ENCODE results near the gene MYL12B.
A peak's percentile ranks its signal among the peaks of the same experiment; 100 is the strongest.
"Not testable (repeated sequence)": the region's sequence is repeated elsewhere in the genome, so short reads cannot be mapped to it uniquely, and the experiment has no call there.

MYL12B gene

DNA sequence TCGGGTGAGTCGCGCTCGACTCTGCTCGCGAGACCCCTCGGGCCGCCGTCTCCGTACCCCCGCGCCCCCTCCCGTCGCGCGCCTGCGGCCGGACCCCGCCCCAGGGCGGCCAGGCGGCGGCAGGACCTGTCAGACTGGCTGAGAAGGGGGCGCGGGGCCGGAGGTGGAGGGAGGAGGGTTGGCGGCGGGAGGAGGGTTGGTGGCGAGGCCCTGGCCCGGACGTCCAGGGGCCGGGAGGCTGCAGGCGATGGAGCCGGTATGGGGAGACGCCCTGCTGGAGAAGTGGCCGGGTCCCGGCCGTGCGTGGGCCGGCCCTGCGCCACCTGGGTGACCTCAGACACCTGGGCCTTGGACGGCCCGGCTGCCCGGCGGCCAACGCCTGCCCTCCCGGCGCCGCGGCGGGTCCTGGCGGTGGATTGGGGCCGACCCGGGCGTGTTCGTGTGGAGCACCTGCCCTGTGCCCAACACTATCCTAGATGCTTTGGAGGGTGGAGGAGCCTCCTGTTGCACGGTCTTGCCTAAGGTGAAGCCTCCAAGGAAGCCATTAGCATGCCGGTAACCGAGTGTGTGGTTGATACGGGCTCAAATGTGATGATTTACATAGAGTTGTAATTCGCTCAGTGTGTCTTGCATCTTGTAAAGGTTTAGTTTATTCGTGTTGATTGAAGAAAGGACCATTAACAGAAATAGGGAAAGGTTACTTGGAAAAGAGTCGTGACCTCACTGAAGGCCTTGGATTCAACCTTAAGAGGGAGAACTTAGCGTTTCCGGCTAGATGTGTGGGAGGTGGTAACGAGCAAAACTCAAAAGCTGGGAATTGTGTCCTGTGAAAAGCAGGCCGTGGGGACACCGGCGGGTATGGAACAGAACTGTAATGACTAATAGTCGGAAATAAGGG lies 550 bp downstream of the MYL12B start:
- DNase-seq (ENCODE audit: low spot score) = peak; percentile 55

DNA sequence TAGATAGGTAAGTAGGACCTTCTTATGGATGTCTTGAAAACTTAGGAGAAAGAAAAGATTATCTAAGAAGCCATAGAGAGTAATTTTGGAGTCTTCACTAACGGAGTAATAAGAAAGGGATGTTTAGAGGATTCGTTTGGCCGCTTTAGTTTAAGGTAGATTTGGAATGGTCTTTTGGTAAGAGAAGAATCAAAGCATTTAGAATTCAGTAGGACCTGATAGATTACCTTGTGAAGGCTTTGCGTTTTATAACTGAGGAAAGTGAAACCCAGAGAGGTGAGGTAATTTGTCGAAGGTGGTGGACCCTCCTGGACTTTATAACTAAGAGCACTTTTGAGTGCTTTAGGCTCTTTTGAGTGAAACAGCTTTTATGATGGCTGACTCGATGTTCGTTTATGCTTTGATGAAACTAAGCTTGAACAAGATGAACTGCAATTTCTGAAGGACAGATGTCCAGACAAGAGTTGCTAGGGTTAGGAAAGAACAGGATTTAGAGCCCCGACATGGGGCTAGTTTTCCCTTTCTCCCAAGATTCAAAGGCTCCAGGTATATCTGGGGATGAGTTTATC lies 1.3 kb downstream of the MYL12B start:
- no peak for DNase-seq (ENCODE audit: low spot score)

DNA sequence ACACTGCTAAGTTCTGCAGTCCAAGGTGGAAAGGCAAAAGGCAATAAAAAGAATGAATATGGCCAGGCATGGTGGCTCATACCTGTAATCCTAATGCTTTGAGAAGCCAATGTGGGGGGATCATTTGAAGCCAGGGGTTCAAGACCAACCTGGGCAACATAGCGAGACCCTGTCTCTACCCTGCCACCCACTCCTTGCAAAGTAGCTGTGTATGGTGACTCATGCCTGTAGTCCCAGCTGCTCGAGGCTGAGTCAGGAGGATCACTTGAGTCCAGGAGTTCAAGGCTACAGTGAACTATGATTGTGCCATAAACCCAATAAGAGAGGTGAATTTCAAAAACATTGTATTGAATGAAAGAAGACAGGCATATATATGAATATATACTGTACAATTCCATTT lies 2.4 kb downstream of the MYL12B start:
- DNase-seq (ENCODE audit: low spot score) = no peak

DNA sequence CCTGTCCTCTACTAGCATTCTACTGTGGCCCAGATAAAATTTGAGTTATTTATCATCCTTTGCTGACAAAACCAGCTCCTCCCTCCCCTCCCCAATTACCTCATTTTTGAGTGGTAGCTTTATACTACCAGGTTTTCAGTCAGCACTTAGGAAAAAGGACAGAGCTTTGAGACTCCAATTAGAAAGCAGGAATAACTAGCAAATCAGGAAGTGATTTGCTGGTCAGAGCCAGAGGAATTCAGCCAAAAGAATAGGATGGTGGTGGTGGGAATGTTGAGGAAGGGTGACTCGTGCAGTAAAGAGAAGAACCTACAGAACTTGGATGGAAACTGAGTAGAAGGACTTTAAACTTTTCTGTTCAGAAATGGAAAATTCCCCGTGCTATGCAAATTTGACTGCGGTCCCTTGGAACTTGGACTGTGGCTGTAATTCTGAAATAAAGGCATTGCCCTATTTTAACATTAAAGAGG lies 3.7 kb downstream of the MYL12B start:
- no peak for DNase-seq (ENCODE audit: low spot score)

DNA sequence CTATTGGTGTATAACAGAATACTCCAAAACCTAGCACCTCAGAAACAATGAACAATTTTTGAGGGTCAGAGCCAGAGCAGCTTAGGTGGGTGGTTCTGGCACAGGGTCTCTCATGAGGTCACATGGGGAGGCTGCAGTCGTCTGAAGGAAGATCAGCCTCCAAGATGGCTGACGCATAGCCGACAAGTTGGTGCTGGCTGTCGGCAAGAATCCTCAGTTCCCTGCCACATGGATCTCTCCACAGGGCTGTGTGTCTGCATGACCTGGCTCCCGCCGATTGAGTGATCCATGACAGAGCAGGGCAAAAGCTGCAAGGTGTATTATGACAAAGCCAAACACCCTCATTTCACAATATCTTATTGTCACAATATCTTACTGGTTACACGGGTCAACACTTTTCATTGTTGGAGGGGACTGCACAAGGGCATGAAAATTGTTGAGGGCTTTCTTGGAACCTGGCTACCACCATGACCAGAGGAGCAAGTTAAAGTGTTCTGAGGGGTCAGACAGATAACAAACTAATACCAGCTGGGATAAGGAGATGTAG lies 4.2 kb downstream of the MYL12B start:
- no peak for DNase-seq (ENCODE audit: low spot score)

DNA sequence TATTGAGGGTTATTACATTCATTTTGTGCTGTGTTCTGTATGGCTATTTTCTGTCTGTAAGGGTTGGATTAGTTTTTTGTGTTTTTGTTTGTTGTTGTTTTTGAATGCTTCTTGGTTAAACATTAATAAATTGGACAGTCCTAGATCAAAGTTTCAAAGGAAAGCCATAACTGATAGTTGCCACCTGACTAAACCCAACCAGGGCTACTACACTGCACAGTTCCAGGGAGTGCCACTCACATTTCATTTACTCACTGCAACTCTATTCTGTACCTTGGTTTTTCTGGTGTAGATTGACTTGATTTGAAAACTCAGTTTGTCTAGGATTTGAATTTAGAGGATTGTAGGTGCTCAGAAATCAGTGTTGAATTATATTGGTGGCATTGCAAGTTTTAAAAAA lies 6.4 kb downstream of the MYL12B start:
- DNase-seq (ENCODE audit: low spot score) = no peak

DNA sequence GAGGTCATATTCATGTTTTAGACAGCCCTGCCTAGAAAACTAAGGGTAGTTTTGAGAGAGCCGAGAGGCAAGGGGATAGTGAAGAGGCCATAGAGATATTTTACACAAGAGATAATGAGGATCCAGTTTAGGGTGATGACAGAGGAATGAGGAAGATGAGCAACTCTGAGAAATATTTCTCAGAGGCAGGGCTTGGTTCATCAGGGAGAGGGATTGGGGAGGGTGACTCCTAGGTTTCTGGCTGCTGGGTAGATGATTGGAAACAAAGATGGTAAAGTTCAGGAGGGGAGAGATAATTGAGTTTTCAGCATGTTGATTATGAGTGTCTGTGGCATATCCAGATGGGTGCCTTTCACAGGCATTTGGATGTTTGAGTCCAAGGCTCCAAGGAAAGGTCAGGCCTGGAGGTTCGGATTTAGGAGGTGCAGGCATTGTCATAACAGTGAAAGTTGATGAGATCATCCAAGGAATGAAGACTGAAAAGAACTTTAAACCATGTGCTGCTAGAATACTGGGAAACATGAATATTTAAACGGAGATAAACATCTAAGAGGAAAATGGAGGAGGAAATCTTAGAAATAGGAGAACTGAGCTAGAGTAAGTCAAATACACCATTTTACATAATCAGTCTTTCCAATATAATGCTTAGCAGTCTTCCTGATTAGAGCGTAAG lies 7.4 kb downstream of the MYL12B start:
- no peak for DNase-seq (ENCODE audit: low spot score)

DNA sequence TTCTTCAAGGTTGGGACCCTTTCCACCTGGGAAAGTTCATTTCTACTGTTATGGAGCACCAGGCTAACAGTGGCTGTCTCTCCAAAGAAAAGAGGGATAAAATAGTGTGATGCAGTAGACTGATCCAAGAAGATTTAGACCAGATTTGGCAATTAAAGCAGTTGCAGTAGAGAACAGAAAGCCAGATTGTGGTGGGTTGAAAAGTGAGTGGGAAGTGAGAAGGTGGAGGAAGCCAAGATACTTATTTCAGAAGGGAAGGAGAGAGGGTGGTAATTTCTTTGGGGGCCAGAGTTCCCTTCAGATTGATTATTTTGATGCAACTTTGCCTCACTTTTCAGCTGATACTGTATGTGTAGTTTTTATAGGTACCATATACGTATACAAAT lies 8.0 kb downstream of the MYL12B start:
- DNase-seq (ENCODE audit: low spot score) = no peak

DNA sequence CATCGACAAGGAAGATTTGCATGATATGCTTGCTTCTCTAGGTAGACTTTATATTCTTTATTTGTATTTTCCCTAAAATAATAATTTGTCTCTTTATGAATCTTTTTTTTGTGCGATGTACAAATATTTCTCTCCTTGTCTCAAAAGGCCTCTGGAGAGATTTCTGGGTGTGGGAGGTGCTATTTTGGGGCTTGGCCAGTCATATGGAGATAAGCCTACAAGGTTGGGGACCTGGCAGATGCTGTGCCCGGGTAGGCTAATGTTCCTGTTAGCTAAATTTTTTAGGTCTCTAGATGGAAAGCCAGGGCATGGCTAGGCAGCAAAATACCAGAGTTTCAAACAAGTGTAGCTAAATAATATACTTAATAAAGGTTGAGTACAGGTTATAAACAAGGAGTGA lies 11.1 kb downstream of the MYL12B start:
- no peak for DNase-seq (ENCODE audit: low spot score)

DNA sequence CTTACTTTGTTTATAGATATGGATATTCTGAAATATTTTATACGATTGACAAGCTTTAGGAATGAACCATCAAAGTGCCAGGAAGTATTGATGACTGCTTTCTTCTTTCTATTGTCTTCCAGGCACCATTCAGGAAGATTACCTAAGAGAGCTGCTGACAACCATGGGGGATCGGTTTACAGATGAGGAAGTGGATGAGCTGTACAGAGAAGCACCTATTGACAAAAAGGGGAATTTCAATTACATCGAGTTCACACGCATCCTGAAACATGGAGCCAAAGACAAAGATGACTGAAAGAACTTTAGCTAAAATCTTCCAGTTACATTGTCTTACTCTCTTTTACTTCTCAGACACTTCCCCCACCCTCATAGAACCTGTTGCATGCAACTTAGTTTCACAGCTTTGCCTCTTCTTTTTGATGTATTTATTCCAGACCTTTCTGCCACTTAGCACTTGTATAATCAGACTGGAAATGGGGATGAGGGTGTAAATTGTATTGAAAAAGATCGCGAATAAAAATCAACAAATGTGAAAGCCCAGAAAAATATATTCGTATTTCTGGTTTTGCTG lies 15.8 kb downstream of the MYL12B start:
- DNase-seq (ENCODE audit: low spot score) = not testable (repeated sequence)

DNA sequence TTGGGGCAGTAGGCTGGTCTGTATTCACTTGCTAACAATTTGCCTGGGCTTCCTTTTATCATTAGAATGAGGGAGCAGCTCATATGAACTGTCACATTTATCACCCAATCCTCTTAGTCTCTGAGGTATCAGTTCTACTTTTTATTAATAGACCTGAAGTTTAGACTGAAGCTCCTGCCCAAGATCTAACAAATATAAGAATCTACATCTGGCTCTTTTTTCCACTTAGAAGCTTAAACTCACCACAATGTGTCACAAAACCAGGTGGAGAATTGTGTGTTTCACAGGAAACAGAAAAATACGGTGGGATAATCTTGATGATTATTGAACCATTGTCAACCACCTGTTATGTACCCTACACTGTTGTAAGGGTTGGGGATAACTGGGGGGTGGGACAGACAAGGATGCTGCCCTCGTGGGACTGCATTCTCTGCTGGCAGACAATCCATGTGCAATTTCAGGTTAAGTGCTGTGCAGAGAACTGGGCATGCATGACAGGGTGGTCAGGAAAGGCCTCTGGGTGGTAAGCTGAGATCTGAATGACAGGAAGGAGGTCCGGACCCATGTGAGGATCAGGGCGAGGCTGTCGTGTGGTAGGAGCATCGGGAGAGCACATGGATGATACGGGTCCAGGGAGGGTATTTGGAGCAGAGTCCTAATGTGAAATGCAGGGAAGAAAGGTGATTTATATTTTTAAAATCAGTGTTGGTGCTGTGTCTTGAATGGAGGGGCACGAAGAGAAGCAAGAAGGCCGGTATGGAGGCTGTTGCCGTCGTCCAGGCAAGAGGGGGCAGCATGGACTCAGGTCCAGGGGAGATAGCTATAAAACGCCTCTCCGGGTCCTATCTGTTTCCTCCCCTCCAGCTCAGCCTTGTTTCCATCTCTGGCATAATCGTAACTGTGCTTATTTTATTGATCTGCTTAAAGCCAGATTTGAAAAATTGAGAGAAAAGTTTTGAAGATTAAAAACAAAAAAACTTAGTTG lies 17.6 kb downstream of the MYL12B start:
- no peak for DNase-seq (ENCODE audit: low spot score)

DNA sequence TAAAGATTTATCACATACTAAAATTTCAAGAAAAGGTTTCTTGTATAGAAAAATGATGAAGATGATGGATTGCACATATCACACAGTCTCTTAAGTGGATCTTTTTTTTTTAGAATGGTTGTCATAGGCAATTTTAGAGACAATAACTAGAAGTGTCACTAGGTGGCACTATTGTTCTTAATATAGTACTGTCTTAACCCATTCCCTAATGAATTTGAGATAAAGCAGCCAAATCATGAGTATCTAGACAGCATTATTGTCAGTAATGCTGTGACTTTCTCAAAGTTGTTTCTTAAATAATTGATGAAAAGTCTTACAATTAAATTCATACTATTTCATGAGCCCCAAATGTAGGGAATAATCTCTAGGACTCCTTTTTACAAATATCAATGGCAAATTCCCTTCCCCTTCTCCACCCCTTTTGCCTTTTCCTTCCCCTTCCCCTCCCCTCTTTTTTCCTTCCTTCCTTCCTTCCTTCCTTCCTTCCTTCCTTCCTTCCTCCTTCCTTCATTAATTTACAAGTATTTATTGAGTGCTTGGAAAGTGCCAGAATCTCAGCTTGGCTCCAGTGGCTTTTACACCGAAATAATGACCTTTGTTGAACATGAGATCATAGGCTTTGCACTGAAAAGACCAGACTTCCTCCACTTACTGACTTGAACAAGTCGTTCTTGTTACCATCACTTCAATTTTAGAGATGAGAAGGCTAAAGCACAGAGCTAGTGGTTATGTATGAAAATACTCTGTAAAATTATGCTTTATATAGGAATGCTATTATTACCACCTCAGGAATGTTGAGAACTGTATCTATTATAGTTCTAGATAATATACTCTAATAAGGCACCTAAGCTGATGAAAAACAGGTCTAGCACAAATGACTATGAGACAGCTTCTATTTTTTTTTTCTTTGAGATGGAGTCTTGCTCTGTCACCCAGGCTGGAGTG lies 19.8 kb downstream of the MYL12B start:
- peak; percentile 89 for DNase-seq (ENCODE audit: low spot score)

DNA sequence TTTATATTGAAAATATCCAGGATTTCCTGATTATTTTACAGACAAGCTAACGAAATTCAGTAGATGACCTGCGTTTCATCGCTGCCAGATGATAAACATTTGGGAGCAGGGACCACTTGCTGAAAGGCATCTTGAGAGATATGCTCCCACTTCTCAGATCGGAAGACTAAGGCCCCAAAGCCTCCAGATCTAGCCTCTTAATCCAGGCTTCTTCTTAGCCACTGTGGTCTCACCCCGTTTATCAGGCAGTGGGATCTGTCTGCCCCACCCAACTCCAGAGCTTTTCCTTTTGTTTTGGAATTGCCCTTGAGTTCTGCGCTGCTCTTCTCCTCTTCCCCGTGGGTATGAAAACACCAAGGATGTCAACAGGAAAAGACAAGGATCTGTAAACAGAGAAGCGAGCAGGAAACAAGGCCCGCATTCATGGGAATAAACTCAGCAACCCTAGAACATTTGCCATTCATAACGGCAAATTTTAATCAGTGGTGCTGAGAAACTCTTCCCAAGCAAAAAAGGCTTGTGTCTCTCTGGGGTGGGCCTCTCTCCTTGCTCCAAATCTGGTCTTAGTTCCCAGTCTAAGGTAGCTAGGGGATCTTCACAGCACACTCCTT lies 21.4 kb downstream of the MYL12B start:
- DNase-seq (ENCODE audit: low spot score) = no peak

DNA sequence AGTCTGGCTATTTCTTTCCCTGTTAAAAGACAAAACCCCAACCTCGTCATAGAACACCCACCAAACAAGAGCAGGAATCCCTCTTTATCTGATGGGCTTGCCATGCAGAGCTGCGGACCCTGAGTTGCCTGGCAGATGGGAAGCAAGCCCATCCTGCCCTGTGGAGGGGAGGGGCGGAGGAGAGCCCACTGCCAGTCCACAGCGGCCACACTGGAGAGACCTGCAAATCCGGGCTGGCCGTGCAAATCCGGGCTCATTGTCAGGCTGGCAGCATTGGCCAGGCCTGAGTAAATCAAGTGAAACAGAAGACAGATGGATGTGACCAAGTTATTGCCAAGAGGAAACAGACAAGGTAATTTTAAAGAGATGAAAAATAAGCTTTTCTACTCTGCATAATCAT lies 22.0 kb downstream of the MYL12B start:
- no peak for DNase-seq (ENCODE audit: low spot score)

DNA sequence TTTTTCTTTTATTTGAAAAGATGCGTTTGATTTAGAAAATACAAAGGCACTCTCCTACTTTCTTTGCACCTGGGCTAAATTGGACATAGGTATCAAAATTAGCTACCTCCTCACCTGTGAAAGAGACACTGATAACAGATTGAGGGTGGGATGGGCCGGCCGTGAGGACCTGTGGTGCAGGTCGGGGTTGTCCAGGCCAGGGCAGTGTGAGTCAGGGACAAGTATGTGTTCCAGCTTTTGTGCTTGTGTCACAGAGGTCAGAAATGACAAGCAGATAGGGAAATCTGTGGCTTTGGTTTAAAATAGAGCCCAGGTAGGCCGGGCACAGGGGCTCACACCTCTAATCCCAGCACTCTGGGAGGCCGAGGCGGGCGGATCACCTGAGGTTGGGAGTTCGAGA lies 22.6 kb downstream of the MYL12B start:
- no peak for DNase-seq (ENCODE audit: low spot score)

DNA sequence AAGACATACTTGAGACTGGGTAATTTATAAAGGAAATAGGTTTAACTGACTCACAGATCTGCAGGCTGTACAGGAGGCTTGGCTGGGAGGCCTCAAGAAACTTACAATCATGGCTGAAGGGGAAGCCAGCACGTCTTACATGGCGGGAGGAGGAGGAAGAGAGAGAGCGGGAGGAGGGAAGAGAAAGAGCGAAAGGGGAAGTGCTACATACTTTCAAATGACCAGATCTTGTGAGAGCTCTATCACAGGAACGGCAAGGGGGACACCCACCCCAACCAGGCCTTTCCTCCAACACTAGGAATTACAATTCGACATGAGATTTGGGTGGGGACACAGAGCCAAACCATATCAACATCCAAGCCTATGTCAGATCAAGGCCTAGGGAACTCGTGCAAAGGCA lies 24.2 kb downstream of the MYL12B start:
- no peak for DNase-seq (ENCODE audit: low spot score)

DNA sequence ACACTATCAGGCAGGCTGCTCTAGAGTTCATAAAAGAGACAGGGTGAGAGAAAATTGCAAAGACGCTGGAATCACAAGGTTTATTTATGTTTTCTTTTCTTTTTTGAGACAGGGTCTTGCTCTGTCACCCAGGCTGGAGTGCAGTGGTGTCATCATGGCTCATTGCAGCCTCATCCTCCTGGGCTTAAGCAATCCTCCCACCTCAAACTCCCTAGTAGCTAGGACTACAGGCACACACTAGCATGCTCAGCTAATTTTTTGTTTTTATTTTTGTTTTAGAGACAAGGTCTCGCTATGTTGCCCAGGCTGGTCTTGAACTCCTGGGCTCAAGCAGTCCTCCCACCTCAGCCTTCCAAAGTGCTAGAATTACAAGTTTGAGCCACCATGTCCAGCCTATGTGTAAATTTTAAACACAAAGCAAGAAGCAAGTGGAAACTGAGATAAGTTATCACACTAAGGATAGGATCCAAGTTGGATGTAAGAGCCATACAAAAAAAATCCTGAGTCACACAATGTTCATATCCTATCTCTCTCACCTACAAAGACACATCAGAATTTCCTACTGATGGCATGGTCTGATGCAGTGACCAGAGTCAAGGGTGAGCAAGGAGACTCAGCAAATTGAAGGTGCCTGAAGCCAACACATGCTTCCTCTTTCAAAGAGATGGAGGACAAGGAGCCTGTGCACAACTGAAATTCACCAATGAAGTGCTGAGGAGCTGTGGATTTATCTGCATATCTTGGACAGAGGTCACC lies 31.4 kb downstream of the MYL12B start:
- DNase-seq (ENCODE audit: low spot score) = no peak

DNA sequence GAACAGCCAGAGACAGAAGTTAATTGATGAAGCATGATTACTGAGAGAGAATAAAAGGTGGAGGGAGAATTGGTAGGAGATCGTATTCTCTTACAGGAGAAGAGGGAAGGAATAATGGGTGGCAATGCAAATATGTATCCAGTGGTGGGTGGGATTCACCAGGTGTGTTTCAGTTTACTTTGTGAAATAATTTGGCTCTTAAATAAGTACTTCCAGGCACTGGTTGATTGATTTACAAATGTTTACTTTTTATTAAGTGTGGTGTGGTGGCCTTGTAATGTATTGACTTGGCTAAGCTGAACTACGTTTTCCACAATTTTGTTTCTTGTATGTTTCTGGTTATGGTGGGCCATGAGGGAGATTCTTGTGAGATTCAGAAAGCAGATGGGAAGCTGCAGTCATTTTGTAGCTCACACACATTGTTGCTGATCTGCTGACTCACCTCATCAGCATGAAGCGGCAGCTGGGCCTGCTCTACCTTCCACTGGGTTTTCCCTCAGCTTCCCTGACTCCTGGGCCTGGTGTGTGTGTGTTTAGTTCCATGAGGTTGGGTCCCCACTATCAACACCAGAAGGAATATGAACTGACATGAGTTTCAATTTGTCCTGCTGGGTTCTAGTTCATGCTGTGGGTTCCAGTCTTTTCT lies 32.6 kb downstream of the MYL12B start:
- DNase-seq (ENCODE audit: low spot score) = no peak
